ENCODE measurements around the gene PARD6G. TPM values are rescaled to one million over a fixed set of nuclear protein-coding genes. Genes with fewer than 3 reads are reported as not detected.
A peak's percentile ranks its signal among the peaks of the same experiment; 100 is the strongest.

The PARD6G gene
- total RNA-seq, 1 experiment from 2014 or later: 3.5 TPM

DNA sequence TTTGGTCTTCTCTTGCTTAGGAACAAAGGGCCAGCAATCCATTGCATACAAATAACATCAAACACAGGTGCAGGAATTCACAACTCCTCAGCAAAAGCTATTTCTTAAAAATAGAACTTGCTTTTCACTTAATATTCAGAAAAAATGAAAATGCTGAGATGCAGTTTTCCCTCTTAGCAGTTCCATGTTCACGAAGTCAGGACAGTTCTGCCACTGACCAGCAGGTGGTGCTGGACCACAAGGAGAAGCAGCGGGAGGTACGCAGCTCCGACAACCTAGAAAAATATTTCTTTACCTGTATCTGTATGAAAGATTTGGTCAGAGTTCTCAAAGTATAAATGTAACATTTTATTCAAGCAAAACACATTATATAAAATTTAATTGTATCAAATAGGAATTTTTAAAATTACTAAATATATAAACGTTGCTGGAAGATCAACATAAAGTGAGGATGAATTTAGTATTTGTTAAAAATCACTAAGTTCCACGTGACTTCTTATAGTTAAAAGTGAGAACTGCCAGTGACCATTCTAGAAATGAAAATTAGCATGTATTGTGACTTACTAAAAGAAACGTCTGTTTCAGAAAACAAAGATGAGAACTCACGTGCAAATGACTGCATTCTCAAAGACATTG lies 89.5 kb downstream of the PARD6G start:
- DNase-seq (ENCODE audit: extremely low read depth, low read depth): peak; percentile 66

DNA sequence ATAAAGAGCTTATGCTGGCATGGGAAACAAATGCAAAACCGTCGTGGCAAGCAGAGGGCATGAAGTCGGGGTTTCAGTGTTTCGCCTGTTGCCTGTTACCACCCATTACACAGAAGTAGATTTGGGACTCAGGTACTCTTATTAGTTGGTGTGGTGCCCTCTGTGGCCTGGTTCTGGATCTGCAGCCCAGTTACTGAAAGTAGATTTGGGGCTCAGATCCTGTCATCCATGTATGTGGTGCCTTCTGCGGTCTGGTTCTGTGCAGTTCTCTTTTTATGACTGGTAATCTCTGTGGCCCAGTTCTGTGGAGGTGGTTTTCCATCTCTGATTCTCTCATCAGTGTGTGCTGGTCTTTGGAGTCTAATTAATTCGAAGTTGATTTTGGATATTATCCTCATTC lies 93.0 kb downstream of the PARD6G start:
- peak; percentile 20 for DNase-seq (ENCODE audit: extremely low read depth, low read depth)

DNA sequence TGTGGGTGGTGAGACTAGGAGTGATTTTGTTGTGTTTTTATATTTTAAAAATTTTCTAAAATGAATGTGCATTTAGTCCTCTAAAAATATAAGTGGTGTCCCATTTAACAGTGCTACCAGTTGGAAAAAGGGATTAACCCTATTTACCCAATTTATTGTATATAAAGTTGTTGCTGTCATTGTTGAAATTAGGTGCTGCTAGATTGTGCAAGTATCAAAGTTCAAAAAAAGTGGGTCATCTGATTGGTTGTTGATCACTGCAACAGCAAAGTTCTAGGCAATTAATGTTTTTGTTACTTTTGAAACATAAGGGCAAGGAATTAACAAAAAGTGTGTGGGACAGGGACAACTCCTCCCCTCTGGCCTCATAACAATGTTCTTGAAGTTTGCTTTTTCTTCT lies 97.6 kb downstream of the PARD6G start:
- no peak for DNase-seq (ENCODE audit: extremely low read depth, low read depth)

- DNase-seq (ENCODE audit: extremely low read depth, low read depth): no peak
Observed at GRCh38 chr18:80148326-80149199, 98.8 kb downstream of the PARD6G start.

DNA sequence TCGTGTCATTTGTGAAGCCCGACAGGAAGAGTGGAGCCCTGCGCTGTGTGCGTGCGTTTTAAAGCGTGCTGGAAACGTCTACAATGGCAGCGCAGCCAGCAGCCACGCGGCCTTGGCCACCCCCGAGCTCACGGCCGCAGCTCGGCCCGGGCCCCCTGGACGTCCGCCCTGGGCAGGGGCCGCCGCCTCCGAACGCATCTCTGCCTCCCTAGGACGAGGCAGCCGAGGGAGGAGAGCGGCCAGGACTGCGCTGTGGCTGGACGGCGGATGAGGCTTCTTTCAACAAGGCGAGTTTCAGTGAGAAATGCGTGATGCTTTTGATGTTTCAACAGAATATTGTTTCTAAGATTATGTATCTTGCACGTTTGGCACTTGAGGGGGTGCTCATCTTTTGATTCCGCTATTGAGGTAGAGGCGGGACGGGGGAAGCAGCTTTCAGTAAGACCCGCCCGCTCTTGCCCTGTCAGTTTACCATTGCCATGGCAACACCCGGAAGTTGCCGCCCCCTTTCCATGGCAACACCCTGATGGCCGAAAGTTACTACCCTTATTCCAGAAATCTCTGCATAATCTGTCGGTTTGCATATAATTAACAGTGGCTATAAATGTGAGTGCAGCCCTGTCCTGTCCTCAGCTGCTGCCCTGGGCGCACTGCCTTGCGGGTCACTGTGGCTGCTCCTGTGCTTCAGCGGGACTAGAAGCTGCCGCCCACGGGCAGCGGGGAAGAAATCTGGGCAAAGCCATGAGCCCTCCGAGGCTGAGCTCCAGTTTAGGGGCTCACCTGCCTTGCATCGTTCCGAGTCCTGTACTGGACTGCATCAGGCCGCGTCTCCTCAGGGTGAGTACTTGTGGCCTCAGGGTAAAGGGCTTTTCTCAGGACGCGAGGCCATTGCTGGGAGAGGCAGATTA lies 99.6 kb downstream of the PARD6G start:
- peak; percentile 67 for DNase-seq (ENCODE audit: extremely low read depth, low read depth)

DNA sequence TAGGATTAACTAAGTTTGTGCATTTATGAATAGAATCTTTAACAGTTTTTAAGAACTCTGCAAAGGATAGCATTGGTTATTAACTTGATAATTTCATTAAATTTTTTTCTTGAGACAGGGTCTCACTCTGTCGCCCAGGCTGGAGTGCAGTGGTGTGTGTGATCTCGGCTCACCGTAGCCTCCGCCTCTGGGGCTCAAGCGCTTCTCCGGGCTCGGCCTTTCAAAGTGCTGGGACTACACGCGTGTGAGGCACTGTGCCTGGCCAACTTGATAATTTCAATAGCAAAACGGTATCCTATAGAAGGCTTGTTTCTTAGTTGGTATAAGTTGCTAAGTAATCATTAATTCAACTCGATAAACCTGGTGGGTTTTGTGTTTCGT lies 100.3 kb downstream of the PARD6G start:
- DNase-seq (ENCODE audit: extremely low read depth, low read depth): no peak

GRCh38 chr18:80145196-80145804 lies 102.0 kb downstream of the PARD6G start:
- no peak for DNase-seq (ENCODE audit: extremely low read depth, low read depth)

DNA sequence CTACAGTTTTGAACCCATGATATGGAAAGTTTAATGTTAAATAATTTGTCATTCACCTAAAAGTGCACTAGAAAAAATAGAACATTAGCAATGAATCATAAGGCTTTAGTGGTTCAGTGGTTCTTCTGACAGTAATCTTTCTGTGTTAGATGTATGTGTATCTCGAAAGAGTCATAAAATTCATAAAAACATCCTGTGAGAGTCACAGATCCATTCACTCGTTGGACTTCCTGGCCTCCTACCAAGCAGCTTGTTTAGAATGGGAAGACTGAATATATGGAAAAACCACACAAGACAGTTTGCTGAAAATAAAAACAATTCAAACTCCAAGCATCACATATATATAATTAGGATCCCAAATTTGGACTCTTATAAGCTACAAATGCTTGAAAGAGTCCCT lies 103.4 kb downstream of the PARD6G start:
- no peak for DNase-seq (ENCODE audit: extremely low read depth, low read depth)

DNA sequence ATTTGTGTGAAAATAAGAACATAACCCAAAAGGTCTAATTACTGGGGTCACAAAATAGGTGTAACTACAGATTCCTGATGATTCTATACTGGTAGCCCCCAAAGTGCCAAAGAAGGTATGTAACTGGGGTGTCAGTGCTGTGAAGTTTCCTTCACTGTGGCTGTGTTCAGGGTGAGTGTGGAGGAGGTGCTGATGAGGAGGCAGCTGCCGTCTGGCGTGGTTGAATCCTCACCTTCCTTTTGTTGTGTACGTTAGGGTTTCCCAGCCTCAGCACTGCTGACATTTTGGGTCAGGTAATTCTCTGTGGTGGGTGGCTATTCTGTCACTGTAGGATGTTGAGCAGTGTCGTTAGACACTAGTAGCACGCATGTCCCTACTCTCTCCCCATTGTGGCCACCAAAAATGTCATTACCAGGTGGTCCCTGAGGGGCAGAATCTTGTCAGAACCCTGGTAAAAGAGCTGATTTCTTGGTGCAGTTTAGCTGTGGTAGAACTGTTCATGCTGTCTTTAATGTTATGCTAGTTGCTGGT lies 106.8 kb downstream of the PARD6G start:
- no peak for DNase-seq (ENCODE audit: extremely low read depth, low read depth)

- DNase-seq (ENCODE audit: extremely low read depth, low read depth): no peak
Observed at GRCh38 chr18:80137976-80138375, 109.3 kb downstream of the PARD6G start.

- DNase-seq (ENCODE audit: extremely low read depth, low read depth): no peak
Observed at GRCh38 chr18:80137137-80137536, 110.2 kb downstream of the PARD6G start.

DNA sequence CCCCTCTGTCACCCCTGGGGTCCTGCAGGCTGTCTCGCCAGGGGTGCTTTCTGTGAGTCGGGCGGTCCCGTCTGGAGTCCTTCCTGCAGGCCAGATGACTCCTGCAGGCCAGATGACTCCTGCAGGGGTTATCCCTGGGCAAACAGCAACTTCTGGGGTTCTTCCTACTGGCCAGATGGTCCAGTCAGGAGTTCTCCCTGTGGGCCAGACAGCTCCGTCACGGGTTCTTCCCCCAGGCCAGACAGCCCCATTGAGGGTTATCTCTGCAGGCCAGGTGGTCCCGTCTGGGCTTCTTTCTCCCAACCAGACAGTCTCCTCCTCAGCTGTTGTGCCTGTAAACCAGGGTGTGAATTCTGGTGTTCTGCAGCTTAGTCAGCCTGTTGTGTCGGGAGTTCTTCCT lies 110.6 kb downstream of the PARD6G start:
- DNase-seq (ENCODE audit: extremely low read depth, low read depth): no peak

DNA sequence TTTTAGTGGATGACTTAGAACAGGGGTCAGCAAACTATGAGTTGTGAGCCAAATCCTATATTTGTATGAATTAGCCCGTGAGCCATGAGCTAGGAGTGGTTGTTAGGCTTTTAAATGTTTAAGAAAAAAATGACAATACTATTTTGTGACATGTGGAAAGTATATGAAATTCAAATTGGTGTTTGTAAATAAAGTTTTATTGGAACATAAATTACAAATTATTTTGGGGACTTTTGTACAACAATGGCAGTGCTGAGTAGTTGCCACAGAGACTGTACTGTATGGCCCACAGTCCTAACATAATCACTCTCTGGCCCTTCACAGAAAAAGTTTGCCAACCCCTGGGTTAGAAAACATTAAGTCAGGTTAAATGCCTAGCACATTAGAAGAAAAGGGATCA lies 112.2 kb downstream of the PARD6G start:
- DNase-seq (ENCODE audit: extremely low read depth, low read depth): no peak

GRCh38 chr18:80133124-80133523 lies 114.2 kb downstream of the PARD6G start:
- no peak for DNase-seq (ENCODE audit: extremely low read depth, low read depth)

DNA sequence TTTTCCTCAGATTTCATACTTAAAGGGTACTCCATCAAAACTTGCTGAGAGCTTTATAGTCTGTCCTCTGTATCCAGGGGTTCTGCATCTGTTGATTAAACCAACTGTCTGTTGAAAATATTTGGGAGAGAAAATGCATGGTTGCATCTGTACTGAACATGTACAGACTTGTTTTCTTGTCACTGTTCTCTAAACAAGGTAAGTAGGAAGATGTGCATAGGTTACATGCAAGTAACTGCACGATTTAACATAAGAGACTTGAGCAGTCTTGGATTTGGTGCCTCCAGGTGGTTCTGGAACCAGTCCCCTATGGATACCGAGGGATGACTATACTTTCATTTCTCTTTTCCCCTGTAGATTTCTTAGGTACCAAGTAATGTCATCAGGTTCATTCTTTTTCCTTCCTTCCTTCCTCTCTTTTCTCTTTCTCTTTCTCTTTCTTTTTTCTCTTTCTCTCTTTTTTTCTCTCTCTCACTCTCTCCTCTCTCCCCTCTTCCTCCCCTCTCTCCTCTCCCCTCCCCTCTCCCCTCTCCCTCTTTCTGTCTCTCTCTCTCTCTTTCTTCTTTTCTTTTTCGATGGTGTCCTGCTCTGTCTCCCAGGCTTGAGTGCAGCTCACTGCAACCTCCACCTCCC lies 115.0 kb downstream of the PARD6G start:
- DNase-seq (ENCODE audit: extremely low read depth, low read depth): no peak

DNA sequence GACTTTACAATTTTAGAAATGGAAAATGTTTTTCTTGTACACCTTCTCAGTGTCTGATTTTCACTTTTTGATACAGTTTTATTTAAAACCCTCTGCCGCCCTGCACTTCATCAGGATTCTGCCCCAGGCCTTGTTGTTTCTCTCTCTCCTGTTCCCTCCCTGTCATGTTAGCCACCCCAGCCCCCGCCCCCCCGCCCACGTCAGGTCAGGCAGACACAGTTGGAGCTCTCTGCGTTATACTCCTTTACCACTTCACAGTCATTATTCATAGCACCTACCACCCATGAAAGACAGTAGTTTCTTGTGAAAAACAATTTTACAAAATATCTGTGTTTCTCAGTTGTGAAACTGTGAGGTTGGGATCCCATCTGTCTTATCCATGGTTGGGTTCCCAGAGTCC lies 116.8 kb downstream of the PARD6G start:
- no peak for DNase-seq (ENCODE audit: extremely low read depth, low read depth)

DNA sequence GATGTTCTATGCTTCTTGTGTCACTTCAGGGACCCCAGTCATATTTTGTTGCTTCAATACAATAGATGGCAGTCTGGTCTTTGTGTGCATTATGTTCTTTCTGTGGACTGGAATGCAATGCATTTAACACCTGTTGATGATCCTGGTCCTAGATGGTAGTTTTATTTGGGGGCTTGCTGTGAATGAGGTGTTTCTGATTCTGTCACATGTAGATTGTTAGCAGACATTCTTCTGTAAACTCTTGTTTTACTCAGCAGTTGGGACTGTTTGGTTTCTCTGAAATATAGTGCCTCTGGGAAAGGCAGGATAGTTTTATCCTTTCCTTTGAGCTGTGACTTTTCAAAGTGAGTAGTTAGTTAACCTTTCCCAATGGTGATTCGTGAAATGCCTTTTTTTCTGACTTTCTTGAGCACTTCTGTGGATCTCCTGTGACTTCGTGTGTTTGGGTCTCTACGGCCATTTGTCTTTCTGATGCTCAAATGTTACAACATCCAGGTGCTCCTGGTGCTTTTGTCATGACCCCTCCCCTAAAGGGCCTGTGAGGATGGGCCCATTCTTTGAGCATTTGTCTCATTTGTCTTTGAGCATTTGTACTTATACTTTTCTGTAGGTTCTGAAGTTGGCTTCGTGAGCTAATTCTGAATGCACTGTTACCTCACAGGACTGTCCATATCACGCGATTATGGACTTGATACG lies 117.5 kb downstream of the PARD6G start:
- no peak for DNase-seq (ENCODE audit: extremely low read depth, low read depth)

DNA sequence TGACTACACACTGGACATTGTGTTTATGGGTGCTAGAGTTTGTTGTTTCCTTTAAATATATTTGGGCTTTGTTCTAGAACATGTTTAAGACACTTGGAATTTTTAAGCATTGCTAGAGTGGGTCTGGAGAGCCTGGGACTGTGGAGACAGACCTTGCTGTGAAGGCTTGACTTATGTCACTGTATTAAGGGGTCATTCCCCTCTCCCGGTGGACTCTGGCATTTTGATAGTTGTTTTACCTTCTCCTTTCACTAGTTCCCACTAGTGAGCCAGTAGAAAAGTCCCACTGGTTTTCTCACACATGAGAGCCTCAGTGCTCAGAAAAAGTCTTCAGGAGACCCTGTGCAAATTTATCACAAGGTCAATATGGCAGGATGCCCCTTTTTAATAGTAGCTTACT lies 119.7 kb downstream of the PARD6G start:
- DNase-seq (ENCODE audit: extremely low read depth, low read depth): no peak

GRCh38 chr18:80126797-80127196 lies 120.5 kb downstream of the PARD6G start:
- DNase-seq (ENCODE audit: extremely low read depth, low read depth): no peak

Measured in NCI-H460 (cell line).